Measurements from ENCODE around the gene SMIM11.
"Not testable (repeated sequence)": the region's sequence is repeated elsewhere in the genome, so short reads cannot be mapped to it uniquely, and the experiment has no call there.

Gene SMIM11

DNA sequence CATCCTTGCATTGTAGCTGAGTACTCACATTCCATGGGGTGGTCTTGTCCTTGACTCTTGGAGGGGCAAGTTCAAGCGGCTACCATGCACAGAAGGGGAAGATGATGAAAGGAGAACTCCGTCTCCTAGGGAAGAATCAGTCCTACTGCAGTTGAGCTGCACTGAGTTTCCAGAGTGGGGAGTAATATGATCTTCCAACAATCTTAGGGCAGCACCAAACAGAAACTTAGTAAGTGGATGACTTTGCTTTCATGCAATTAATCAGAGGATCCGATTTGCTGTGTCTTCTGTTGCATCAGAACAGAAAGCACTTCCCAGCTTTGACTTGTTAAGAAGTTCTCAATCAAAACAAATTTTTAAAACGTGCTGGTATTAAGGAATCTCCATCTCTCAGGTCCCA lies 48.5 kb downstream of the SMIM11 start, which contains the start of gene SMIM34:
SMIM34 (minus strand) TSS at position 147 of the 400 bp plus-strand sequence; CDS start at position 35, 112 bp downstream.
- DNase-seq (ENCODE audit: low read depth): not testable (repeated sequence)

DNA sequence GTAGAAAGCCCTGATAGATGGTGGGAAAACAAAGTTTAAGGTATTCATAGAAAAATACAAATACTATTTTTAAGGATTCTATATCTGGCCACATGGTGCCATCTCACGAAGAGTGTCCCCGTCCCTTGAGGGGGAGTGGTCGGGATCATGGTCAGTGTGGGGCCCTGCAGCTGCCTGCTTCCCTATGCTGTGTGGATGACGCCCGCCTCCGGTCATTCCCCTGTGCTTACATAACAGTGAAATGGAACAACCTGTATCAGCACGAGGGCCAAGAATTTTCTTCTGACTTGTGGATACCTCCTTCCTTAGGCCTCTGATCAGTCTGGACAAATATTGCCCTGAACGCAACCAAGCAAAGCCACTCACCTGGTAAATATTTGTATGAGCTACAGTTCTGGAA lies 52.0 kb downstream of the SMIM11 start:
- DNase-seq (ENCODE audit: low read depth): not testable (repeated sequence)

DNA sequence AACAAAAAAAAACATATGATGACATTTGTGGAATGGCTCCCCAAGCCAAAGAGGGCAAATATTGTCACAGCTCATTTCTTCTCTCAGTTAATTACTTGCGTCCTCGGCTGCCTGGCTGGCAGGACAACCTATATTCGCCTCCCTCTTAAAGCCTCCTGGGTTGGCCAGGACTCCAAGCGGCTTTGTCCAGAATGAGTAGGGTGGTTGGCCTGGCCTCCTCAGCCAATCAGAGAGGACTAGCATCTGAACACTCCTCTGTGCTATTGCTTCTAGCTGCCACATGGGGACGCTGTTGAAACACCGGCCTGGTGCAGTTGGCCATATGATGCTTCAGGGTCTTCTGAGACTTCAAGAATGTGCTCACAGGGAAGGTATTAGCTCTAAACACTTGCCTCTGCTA lies 53.1 kb downstream of the SMIM11 start:
- DNase-seq (ENCODE audit: low read depth): not testable (repeated sequence)

DNA sequence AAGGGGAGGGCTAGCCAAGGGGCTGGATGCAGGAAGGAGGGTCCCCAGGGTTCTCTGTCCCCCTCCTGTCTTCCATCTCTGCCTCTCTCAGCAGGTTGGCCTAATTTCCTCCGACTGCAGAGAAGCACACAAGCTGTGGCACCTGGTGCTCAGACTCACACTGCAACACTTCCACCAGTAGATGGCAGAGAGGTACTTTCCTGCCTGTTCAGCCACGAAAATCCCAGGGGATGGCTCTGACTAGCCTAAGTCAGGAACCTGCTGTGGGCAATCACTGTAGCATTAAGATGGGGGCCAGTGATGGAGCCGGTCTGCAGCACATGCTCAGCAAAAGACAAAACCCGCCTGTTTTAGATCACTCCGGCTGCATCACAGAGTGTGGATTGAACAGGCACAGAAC lies 54.4 kb downstream of the SMIM11 start:
- DNase-seq (ENCODE audit: low read depth): not testable (repeated sequence)

All from stimulated activated CD8-positive, alpha-beta memory T cell treated with anti-CD3 and anti-CD28 coated beads, Interleukin-12 subunit alpha, Interleukin-12 subunit beta, amount 100 ng/mL, for 1 hour (primary cell).